Occipital lobe (tissue), 2 donors: Measurements from ENCODE around the gene SPACA7. TPM values are rescaled to one million over a fixed set of nuclear protein-coding genes. Genes with fewer than 3 reads are reported as not detected.

Experiments used
- DNase-seq: peaks from one replicate; lab custom pipeline; 2025; lab: John Stamatoyannopoulos, UW
- total RNA-seq: library from RNA; depleted of rRNA; stranded (reverse); fragments of >200 nt; gene quantifications from one replicate; pipeline ENCODE4 v1.2.3, GENCODE V29; 2014

The SPACA7 gene, protein sequence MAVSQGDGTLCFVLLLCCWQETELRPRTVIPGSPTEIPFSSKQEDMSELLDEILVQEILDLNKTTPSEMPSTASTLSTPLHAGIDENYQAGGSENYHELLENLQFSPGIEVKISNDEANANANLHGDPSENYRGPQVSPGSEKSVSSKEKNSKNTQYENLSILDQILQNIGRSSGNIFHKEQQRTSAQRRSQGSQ
- total RNA-seq: not detected

DNA sequence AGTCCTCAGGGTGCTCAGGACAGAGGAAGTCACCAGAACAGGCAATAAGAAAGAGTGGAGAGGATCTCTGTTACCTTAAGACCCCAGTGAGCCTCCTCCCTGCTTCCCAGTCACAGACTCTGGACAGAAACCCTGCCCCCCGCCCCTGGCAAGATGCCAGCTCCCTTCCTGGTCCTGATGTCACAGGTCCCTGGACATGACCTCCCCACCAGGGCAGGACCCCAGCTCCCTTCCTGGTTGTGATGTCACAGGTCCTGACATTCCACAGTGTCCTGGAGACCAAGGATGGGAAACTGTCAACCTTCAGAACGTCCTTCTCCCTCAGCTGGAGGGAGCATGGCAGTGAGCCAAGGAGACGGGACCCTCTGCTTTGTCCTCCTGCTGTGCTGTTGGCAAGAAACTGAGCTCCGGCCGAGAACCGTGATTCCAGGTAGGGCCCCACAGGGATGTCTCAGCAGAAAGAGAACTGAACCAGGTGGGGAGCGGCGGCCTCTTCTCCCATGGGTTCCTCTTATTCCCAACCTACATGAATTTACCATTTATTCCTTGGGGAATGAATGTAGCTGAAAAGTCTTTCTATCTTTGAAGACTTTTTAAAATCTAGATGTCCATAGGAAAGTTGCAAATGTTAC is at the start of gene SPACA7:
TSS of gene SPACA7 (plus strand) at position 306 of the 632 bp plus-strand sequence. CDS start at position 337, 31 bp downstream.
- no peak for DNase-seq

DNA sequence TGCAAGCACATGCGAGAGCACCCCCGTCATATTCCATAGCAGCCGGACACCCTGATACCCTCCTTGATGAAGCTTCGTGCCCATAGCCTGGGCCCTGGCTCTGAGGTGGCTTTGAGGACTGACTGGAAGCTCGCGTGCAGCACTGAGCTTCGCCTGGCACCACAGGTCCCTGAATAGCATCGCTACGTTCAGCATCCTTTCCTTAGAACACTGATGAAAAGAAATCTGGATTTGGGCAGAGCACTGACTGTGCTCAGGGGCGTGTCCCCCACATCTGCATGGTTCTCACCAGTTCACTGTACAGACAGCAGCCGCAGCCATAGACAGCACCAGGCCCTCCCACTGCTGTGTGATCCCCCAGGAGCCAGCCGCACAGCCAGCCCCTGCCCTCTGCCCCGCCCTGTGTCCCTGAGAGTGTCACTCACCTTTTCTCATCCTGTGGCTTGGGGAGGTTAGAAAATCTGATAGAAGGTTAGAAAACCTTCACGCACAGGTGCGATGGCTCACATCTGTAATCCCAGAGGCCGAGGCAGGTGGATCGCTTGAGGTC is 49.3 kb upstream of the SPACA7 start:
- DNase-seq: no peak

DNA sequence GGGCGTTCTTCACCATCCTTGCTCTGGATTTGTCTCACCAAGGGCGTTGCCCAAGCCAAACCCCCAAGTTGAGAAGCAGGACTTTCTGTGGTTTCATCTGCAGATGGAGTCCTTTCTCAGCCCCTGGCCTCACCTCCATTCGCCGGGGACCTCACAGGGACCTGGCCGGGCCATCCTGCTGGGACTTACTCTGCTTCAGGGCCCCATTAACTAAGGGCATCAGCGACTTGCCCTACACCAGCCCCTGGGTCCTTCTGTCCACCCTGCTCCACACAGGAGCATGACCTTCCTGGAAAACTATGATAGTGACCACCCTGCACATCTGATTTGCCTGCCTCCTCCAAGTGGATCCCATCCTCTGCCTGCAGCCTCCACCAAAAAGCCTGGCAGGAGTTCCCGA is 47.2 kb upstream of the SPACA7 start:
- DNase-seq: no peak

DNA sequence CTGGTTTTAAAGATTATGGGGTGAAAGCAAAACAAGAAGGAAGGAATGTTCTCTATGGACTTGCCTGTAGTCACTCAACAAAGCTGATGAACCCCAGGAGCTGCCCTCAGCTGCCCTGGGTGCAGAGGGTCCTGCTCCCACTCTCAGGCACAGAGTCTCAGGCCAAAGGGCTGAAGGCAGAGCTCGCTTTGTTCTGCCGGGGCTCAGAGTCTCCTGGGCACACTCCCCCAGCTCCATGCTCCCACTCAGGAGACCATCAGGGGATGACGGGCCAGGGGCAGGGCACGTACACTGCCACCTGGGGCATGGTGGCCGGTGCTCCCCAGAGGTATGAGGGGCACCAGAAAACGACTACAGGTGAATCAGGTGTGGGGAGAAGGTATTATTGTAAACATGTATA is 46.8 kb upstream of the SPACA7 start:
- DNase-seq: no peak

DNA sequence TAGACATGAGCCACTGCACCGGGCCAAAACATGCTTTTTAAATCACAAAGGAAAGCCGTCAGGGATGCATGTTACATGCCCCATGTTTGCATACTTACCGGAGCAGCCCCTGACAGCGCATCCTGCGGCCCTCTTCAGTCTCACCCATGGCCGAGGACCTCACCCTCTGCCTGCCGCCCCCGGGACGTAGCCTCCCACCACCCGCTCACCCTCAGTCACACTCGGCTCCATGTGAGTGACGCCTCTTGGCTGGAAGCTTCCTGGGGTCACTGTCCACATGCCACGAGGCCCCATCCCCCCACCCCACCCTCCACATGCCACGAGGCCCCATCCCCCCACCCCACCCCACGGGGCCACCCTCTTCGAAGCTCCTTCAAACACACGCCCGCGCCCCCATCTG is 46.1 kb upstream of the SPACA7 start:
- DNase-seq: no peak

DNA sequence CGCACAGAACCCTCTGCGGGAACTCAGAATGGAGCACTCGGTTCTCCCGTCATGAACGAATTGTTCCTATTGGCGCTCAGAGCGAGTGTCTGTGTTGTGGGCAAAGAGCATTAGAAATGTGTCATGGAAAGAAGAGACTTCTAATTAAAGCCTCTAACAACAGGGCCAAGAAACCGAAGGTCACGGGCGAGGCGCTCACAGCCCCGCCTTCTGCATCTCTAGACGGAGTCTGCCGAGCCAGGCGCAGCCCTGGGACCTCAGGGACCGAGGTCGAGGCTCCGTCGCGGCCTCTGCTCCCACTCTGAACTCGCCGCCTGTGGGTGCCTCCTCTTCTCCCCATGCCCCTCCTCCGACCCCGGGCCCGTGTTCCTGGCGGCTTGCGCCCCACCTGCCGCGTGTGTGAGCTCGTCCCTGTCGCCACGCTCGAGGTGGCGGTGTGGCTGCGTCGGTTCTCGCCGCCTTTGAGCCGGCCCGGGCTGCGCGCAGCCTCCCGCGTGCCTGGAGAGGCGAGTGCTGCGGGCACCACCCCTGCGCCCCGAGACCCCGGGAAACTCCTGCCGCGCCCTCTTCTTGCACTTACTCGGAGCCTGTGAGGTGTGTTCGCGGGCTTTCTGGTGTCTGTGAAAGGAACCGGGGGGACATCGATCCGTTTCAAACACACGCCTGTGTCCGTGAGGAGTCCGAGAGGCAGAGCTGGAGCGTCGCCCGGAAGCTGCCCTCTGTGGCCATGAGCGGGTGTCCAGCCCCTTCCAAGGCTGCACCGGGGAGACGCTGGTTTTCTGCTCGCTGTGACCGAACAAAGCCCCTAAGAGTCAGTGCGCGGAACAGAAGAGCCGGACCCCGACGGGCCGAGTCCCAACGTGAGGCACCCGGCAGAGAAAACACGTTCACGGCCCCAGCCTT is 45.4 kb upstream of the SPACA7 start:
- no peak for DNase-seq

DNA sequence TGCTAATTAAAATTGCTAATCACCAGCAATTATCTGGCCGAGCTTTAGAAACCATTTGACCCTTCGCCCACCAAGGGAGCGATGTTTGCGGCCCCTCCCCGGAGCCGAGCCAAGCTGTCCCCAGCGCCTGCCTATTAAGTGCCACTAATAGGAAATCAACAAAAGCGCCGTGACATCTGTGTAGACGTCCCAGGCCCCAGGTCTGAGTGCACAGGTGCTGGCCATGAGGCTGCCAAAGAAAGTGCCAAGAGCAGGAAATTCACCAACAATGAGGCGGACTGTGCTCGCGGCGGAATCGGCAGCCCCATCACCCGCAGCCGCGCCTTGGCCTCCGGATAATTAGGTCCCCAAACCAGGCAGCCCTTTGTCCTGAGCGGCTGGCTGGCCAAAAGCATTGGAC is 44.5 kb upstream of the SPACA7 start:
- DNase-seq: no peak

DNA sequence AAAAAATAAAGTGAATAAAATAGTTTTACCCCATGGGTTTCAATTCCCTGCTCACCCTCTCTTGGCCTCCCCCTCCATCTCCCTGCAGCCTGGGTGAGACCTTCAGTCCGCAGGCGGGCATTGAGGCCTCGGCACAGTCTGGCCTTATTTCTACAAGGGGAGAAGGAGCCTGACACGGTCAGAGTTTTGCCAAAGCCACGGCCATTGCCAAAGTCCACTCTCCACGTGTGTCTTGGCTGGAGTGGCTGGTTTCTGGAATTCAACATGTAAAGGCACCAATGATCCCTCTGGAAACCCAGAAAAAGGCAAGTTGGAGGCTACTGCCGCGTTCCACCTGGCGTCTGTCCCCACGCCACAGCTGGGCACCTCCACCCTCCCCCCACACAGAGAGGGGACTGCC is 43.4 kb upstream of the SPACA7 start:
- no peak for DNase-seq

DNA sequence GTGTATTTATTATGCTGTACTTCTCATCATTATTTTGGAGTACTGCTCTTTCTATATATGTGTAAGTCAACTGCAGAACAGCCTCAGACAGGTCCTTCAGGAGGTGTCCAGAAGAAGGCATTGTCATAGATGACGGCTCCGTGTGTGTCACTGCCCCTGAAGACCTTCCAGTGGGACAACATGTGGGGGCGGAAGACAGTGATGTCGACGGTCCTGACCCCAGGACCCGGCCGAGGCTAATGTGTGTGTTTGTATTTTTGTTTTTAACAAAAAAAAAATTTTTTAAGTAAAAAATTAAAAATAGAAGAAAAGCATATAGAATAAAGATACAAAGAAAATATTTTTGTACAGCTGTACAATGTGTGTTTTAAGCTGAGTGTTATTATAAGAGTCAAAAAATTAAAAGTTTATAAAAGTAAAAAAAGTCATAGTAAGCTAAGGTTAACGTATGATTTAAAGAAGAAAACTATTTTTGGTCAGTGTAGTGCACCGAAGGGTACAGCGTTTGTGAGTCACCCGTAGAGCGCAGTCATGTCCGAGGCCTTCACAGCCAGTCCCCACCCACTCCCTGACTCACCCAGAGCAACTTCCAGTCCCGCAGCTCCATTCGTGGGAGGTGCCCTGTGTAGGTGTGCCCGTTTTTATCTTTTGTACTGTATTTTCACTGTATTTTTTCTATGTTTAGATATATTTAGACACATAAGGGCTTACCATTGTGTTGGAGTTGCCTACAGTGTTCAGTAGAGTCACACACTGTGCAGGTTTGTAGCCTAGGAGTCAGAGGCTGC is 42.2 kb upstream of the SPACA7 start:
- no peak for DNase-seq

DNA sequence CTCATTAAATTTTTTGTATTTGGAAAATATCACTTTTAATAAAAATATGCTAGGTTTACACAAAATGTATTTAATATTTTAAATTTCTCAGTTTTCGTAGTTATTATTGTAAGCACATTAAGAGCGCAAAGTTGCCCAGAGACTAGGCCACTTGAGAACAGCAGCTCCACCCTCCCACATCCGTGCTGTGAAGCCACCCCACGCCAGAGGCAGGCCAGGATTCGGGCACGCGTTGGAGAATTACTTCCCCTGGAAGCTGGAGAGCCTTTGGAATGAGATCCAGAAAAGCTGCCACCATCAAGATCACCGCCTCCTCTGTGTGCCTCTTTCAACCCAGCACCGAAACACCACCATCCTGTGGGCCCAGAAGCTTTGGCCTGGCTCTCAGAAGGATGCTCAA is 41.0 kb upstream of the SPACA7 start:
- no peak for DNase-seq

DNA sequence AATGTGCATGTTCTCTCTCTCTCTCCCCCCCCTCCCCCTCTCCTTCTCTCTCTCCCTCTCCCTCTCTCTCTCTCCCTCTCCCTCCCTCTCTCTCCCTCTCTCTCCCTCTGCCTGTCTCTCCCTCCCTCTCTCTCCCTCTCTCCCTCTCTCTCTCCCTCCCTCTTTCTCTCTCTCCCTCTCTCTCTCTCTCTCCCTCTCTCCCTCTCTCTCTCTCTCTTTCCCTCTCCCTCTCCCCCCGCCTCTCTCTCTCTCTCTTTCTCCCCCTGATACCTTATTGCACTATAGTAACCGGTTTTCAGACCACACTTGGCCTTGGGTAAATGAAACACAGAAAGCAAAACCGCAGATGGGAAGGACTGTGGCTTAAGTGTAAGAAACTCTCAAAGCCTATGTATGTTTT is 34.7 kb upstream of the SPACA7 start:
- no peak for DNase-seq

DNA sequence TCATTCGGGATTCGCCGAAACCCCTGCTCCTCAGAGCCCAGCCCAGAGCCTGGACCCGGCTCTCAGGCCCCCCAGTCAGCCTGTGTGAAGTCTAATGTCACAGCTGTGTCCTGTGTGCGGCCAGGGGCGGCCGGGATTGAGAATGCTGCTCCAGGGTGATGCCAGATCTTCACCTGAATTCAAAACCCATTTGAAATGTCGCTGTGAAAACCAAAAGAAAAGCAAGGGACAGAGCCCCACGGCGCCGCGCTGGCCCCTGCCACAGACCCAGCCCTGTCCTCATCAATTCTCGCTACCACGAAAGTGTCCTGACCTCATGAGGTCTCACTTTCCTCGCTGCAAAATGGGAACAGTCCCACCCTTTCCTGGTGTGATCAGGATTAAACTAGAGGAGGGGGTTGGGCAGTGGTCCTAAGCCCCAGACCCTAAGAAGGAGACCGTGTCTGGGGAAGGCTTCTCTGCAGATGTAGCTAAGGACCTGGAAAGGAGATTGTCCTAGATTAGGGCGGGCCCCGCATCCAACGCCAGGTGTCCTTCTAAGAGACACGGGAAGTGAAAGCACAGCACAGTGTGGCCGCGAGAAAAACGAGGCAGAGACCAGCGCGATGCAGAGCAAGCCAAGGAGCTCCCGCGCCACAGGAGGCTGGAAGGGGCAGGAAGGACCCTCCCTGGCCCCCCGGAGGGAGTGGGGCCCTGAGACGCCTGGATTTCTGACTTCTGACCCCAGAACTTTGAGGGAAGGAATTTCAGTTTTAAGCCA is 34.0 kb upstream of the SPACA7 start:
- no peak for DNase-seq

DNA sequence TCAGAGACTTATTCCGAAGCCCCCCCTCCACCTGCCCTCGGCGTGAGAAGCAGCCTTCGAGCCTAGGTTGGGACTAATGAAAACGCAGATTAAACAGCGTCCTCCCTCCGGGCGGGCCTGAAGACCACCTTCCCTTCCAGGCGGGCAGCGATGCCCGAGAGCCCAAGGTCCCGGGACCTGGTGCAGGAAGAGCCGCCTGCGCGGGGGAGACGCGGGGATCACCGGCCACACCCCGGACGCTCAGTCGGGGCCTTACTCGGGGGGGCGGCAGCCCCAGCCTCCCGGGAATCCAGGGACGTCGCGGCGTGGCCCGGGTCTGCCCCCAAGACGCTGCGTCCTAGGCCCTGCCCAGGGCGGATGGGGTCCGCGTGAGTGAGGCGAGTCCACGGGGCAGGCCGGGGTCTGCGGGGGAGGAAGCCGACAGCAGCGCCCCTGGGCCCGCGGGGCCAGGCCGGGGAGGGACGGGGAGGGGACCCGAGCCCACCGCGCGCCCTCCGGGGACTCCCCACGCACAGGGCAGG is 33.3 kb upstream of the SPACA7 start:
- DNase-seq: no peak

DNA sequence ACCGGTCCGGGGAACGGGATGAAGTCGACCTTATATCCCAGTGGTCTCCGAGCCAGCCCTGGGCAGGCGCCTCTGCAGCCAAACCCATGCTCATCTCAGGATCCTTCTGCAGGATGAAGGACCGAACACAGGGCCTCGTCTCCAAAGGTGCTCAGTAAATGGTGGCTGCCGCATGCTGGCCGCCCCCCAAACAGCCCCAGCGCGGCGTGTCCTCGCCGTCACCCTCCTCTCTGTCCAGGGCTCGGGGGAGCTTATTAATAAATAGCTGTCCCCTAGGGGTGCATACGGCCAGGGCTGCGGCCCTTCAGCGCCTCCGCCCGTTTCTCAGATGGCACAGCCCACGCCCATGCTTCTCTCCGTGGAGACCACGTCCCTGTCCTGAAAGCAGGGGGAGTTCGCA is 32.6 kb upstream of the SPACA7 start:
- DNase-seq: no peak

DNA sequence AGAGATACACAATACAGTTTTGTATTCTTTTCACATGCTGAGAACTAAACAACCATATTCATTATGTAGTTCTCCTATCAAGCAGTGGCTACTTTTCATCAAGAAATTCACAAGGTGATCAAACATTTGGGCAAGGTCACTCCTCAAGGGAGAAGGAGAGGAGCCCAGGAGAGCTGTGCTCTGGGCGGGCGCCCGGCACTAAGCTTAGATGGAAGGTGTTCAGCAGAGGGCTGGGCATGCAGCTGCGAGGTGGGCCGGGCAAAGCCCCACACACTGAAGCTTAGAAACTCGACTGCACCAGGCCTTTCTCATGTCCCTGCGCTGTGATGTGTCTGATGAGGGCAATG is 30.4 kb upstream of the SPACA7 start:
- no peak for DNase-seq

DNA sequence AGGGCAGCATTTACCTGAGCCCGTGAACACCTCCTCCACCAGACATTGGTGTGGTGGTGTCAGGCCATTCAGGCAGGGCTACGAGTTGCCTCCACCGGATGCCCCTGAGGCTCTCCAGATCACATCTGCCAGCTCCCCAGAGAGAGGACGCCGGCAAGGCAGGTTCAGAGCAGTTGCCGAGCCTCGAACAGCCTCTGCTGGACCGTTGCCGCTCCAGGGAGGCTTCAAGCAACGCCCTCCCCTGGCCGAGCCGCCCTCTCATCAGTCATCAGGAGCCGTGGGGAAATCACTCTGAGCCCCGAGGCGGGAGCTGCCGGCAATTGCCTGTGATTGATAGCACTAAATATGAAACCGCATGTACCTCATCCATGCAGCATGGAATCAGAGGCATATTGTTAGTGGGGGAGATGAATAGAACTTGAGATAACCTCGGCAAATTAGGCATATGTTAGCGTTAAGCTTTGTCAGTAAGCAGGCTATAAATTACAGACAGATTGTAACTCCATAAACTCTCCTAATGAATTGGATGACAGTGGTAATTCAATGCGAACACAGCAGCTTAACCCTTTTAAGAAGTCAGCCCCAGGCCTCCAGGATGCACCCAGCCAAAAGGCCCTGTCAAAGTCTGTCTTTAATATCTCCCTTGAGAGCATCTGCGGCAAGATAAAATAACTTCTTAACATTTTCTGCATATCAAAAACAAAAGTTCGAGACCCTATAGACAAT is 29.8 kb upstream of the SPACA7 start:
- DNase-seq: no peak

DNA sequence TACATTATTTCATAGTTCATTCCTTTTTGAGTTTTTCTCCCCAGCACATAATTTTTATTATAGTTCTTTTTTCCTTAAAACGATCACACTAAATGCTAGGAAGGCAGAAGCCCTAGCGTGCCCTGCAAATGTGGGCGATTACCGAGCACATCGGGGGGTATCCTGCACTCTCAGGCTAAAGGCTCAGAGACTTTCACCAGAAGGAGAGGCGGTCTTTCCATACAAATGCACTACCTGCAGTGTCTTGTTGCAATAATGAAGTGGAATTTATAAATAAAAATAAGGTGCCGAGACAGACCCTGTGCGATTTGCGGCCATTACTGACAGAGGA is 29.3 kb upstream of the SPACA7 start:
- no peak for DNase-seq

DNA sequence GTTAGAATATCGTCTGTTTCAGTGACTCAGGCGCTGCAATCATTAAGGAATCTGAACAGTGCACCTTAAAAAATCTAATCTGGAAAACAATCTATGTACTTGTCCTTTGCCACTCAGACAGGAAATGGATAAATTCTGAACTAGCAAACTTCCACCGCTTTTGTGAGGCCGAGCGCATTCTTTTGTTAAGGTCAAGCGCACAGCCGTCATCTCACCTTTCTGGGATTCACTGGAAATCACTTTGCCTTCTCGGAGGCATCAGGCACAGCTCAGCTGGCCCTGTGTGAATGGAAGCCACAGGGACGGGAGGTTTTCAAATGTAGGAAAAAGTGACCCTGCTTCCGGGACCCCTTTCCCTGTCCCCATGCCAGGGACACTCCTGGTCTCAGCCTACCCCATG is 28.2 kb upstream of the SPACA7 start:
- DNase-seq: no peak

DNA sequence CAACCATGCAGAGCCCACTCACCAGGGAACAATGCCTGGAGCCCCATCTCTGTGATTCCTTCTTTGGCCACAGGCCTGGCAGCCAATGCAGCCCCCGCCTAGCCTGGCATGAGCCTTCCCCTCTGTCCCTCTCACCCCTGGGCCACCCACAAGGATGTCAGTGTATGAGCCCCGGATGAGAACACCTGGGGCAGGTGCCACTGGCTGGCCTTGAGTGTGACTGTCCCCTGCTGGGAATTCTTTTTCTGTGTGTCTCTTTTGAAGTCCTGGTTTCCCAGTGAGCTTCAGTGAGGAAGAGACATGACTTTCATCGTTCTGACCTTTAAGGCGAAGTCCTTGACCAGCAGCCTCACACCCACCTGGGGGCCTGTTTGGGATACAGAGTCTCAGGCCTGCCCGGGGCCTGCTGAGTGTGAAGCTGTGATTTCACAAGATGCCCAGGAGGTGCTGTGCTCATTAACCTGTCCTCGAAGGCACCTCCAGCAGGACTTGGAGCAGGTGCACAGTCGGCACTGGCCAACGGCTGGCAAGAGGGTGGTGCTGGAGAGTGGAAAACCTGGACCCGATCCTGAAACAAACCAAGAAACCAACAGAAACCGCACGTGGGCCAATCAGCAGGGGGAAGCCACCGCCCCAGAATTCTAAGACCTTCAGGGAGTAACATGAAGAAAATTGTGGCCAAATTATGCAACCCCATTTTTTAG is 27.4 kb upstream of the SPACA7 start:
- no peak for DNase-seq
